HepG2 (cell line): Measurements from ENCODE around the gene PKD1L1. TPM values are rescaled to one million over a fixed set of nuclear protein-coding genes. Genes with fewer than 3 reads are reported as not detected.

Source experiments
- ATAC-seq: fragments of 200-7000 bp; cut with Tn5 transposase; 3 replicates; pipeline ENCODE4 v1.9.1; 2020; ENCODE audit warnings: mild to moderate bottlenecking, moderate library complexity
- BruUV-seq: library from RNA; stranded (reverse); fragments of 400-500 nt; replicated peaks from 2 replicates; lab custom pipeline; 2021; lab: Mats Ljungman, UMichigan
- CTCF ChIA-PET: fragments of 300-600 bp; formaldehyde crosslinking; extraction: SDS; loops from one replicate; lab custom pipeline; 2021; ENCODE audit warnings: low total read pairs, inconsistent platforms, low intra/inter-chr PET ratio; lab: Yijun Ruan, JAX
- POLR2A ChIA-PET: fragments of 350-600 bp; sonication (Branson Sonifier 250); formaldehyde crosslinking; loops from one replicate; lab custom pipeline; 2020; ENCODE audit warnings: antibody characterized with exemption, inconsistent platforms; lab: Yijun Ruan, JAX
- DNase-seq: peaks from one replicate; pipeline ENCODE4 v3.0.0-alpha.2; 2015; ENCODE audit warnings: low spot score
- FAIRE-seq: peaks from 3 replicates; lab custom pipeline; 2011; peaks lifted over from hg19 to GRCh38; lab: Jason Lieb, UNC
- H2AFZ ChIP-seq: one replicate; pipeline ENCODE4 v1.6.1; 2011; ENCODE audit warnings: low read length, inconsistent platforms
- H3K27ac ChIP-seq: fragments of 300-600 bp; 3 replicates; pipeline ENCODE4 v1.8.0; 2011; ENCODE audit warnings: mixed run types, mild to moderate bottlenecking, mixed read lengths, low read length, inconsistent platforms; ENCODE audit not compliant: insufficient read depth; ENCODE audit errors: extremely low read length
- H3K27me3 ChIP-seq, 2 experiments: fragments of 200-600 bp in 1 of 2; 2 replicates in 1 of 2; 3 replicates in 1 of 2; pipeline versions ENCODE4 v1.6.0 to v1.8.0; 2011; ENCODE audit warnings: low read length in 2 of 2, mild to moderate bottlenecking in 2 of 2, moderate library complexity in 2 of 2, inconsistent platforms in 1 of 2; ENCODE audit not compliant: insufficient read depth in 2 of 2, control insufficient read depth in 1 of 2
- H3K36me3 ChIP-seq, 2 experiments: fragments of 200-600 bp in 1 of 2; replicated peaks in 1 of 2; 2 replicates in 1 of 2; 3 replicates in 1 of 2; pipeline versions ENCODE4 v1.5.1 to v1.8.0; 2011; ENCODE audit warnings: low read length in 2 of 2, inconsistent platforms in 1 of 2; ENCODE audit not compliant: insufficient read depth in 2 of 2, control insufficient read depth in 1 of 2
- H3K4me1 ChIP-seq: 2 replicates; pipeline ENCODE4 v1.5.1; 2012; ENCODE audit warnings: low read length, inconsistent platforms; ENCODE audit not compliant: insufficient read depth
- H3K4me2 ChIP-seq: 2 replicates; pipeline ENCODE4 v1.6.0; 2011; ENCODE audit warnings: low read depth, low read length, inconsistent platforms
- H3K4me3 ChIP-seq, 3 experiments: fragments of 200-600 bp in 1 of 3; sonication (generic), shearing (Covaris generic) in 1 of 3; replicated peaks in 1 of 3; 2 replicates each; pipeline ENCODE4 v1.5.1; 2011 to 2016; ENCODE audit warnings: low read length in 3 of 3, inconsistent platforms in 2 of 3, low read depth in 2 of 3, mild to moderate bottlenecking in 2 of 3, control low read depth in 1 of 3, mixed read lengths in 1 of 3; ENCODE audit not compliant: insufficient read depth in 1 of 3
- H3K79me2 ChIP-seq: one replicate; pipeline ENCODE4 v1.6.1; 2011; ENCODE audit warnings: low read length, inconsistent platforms; ENCODE audit not compliant: insufficient read depth
- H3K9ac ChIP-seq: 2 replicates; pipeline ENCODE4 v1.6.0; 2011; ENCODE audit warnings: mild to moderate bottlenecking, low read depth, low read length, inconsistent platforms; ENCODE audit not compliant: insufficient read depth
- H3K9me3 ChIP-seq: 2 replicates; pipeline ENCODE4 v1.5.1; 2012; ENCODE audit warnings: mild to moderate bottlenecking, low read length
- H4K20me1 ChIP-seq: 2 replicates; pipeline ENCODE4 v1.6.0; 2011; ENCODE audit warnings: inconsistent platforms, mild to moderate bottlenecking, low read length, moderate library complexity; ENCODE audit not compliant: insufficient read depth
- NFIC ChIP-seq: IDR thresholded peaks from 2 replicates; pipeline ENCODE4 v1.6.1; 2012; ENCODE audit warnings: mild to moderate bottlenecking, low read length, inconsistent platforms
- NFKBIZ ChIP-seq: IDR thresholded peaks from 2 replicates; pipeline ENCODE4 v1.6.1; 2018; ENCODE audit warnings: missing genetic modification reagents, missing compliant biosample characterization
- PHF20 ChIP-seq: sonication (generic); formaldehyde crosslinking; IDR thresholded peaks from 2 replicates; pipeline ENCODE4 v1.5.0; 2020; ENCODE audit warnings: mild to moderate bottlenecking, missing genetic modification reagents
- POGZ ChIP-seq: sonication (generic); formaldehyde crosslinking; IDR thresholded peaks from 2 replicates; pipeline ENCODE4 v1.4.0; 2020; ENCODE audit warnings: mild to moderate bottlenecking, missing genetic modification reagents
- RXRA ChIP-seq: sonication (generic); formaldehyde crosslinking; IDR thresholded peaks from 2 replicates; pipeline ENCODE4 v1.5.1; 2020; ENCODE audit warnings: missing genetic modification reagents
- SOX5 ChIP-seq: IDR thresholded peaks from 2 replicates; pipeline ENCODE4 v1.6.1; 2016; ENCODE audit warnings: borderline replicate concordance
- SP140L ChIP-seq: sonication (generic); formaldehyde crosslinking; IDR thresholded peaks from 2 replicates; pipeline ENCODE4 v1.4.0; 2020; ENCODE audit warnings: missing genetic modification reagents, borderline replicate concordance
- ZNF160 ChIP-seq: sonication (generic); formaldehyde crosslinking; IDR thresholded peaks from 2 replicates; pipeline ENCODE4 v1.8.0; 2022; ENCODE audit warnings: mild to moderate bottlenecking, inconsistent platforms, missing genetic modification reagents
- ZNF264 ChIP-seq: sonication (generic); formaldehyde crosslinking; IDR thresholded peaks from 2 replicates; pipeline ENCODE4 v1.4.0; 2020; ENCODE audit warnings: missing genetic modification reagents
- ZNF749 ChIP-seq: sonication (generic); formaldehyde crosslinking; IDR thresholded peaks from 2 replicates; pipeline ENCODE4 v1.8.0; 2022; ENCODE audit warnings: mild to moderate bottlenecking, missing genetic modification reagents, moderate library complexity, borderline replicate concordance
- ZSCAN31 ChIP-seq: sonication (generic); formaldehyde crosslinking; IDR thresholded peaks from 2 replicates; pipeline ENCODE4 v1.5.0; 2020; ENCODE audit warnings: low read depth, mild to moderate bottlenecking, missing genetic modification reagents
- WGBS: methylation state at CpG from one replicate; pipeline ENCODE4 v1.1.6; 2017; ENCODE audit warnings: low lambda C conversion rate; 5-methylcytosine and 5-hydroxymethylcytosine counted together
- in situ Hi-C: cut with HindIII; loops from 2 replicates; pipeline ENCODE4 v1.10.0; 2017; ENCODE audit warnings: low pct_unique_long_range_greater_than_20kb; ENCODE audit not compliant: extremely low pct_ligation_motif_present
- intact Hi-C: fragments of 100-400 bp; cut with micrococcal nuclease; formaldehyde crosslinking; loops from one replicate; pipeline ENCODE4 v1.10.0; 2022; ENCODE audit not compliant: unreplicated experiment
- polyA plus RNA-seq, 8 experiments: library from polyadenylated mRNA; depleted of rRNA in 3 of 8; stranded (reverse) in 7 of 8; unstranded in 1 of 8; fragments of >200 nt; fragmentation: Illumina TruSeq in 4 of 8; extraction: Trizol in 4 of 8; gene quantifications; 2 replicates each; pipeline versions ENCODE4 v1.2.1 to v1.2.3, GENCODE V29; 2011 to 2016; ENCODE audit warnings: low read depth in 4 of 8, missing spikeins in 1 of 8, mixed read lengths in 1 of 8; ENCODE audit not compliant: insufficient read depth in 1 of 8
- total RNA-seq, 5 experiments: library from RNA; depleted of rRNA; stranded (reverse); fragments of >200 nt; fragmentation: Illumina TruSeq; extraction: Trizol; gene quantifications; 2 replicates each; pipeline ENCODE4 v1.2.3, GENCODE V29; 2016; ENCODE audit warnings: low read depth in 1 of 5
- TF ChIP-seq, protein P1 (sequence below): sonication (generic); formaldehyde crosslinking; IDR thresholded peaks from 2 replicates; pipeline ENCODE4 v1.4.0; 2020; ENCODE audit warnings: missing genetic modification reagents, borderline replicate concordance
- TF ChIP-seq, protein P2 (sequence below): IDR thresholded peaks from 2 replicates; pipeline ENCODE4 v1.6.1; 2016; ENCODE audit warnings: mild to moderate bottlenecking, missing biosample characterization, missing genetic modification reagents

PKD1L1 gene
- total and polyA plus RNA-seq, 2 of the 13 experiments (the other 11 are each of a cell fraction or from before 2014, with no cell fraction given): 0.01 TPM; not detected in 1

DNA sequence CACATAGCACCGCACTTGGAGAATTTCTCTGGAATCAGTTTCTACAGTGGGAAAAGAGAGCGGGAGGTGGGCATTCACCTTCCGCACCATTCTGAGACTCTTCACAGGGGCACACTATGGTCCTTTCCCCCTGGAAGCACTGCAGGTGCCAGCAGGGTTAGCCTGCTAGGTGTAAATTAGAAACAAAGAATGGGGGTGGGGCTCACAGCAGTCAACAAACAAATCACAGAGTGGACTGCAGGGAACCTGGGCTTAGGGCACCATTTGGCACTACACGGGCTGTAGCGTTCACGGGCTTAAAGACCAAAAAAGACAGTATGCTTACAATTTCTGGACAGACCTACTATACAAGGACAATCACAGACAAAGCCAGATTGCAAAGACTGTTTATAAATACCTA lies 8.0 kb upstream of the PKD1L1 start (continued):
- TF ChIP-seq, protein P1, sequence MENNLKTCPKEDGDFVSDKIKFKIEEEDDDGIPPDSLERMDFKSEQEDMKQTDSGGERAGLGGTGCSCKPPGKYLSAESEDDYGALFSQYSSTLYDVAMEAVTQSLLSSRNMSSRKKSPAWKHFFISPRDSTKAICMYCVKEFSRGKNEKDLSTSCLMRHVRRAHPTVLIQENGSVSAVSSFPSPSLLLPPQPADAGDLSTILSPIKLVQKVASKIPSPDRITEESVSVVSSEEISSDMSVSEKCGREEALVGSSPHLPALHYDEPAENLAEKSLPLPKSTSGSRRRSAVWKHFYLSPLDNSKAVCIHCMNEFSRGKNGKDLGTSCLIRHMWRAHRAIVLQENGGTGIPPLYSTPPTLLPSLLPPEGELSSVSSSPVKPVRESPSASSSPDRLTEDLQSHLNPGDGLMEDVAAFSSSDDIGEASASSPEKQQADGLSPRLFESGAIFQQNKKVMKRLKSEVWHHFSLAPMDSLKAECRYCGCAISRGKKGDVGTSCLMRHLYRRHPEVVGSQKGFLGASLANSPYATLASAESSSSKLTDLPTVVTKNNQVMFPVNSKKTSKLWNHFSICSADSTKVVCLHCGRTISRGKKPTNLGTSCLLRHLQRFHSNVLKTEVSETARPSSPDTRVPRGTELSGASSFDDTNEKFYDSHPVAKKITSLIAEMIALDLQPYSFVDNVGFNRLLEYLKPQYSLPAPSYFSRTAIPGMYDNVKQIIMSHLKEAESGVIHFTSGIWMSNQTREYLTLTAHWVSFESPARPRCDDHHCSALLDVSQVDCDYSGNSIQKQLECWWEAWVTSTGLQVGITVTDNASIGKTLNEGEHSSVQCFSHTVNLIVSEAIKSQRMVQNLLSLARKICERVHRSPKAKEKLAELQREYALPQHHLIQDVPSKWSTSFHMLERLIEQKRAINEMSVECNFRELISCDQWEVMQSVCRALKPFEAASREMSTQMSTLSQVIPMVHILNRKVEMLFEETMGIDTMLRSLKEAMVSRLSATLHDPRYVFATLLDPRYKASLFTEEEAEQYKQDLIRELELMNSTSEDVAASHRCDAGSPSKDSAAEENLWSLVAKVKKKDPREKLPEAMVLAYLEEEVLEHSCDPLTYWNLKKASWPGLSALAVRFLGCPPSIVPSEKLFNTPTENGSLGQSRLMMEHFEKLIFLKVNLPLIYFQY (CRISPR knock-in tag): no peak
- TF ChIP-seq SOX5 (CRISPR knock-in tag) (no peak), PHF20 (CRISPR knock-in tag) (no peak), RXRA (no peak), NFIC (no peak), POGZ (no peak), ZNF749 (no peak), ZNF160 (no peak)
- TF ChIP-seq, all 625 proteins: peak for 0

DNA sequence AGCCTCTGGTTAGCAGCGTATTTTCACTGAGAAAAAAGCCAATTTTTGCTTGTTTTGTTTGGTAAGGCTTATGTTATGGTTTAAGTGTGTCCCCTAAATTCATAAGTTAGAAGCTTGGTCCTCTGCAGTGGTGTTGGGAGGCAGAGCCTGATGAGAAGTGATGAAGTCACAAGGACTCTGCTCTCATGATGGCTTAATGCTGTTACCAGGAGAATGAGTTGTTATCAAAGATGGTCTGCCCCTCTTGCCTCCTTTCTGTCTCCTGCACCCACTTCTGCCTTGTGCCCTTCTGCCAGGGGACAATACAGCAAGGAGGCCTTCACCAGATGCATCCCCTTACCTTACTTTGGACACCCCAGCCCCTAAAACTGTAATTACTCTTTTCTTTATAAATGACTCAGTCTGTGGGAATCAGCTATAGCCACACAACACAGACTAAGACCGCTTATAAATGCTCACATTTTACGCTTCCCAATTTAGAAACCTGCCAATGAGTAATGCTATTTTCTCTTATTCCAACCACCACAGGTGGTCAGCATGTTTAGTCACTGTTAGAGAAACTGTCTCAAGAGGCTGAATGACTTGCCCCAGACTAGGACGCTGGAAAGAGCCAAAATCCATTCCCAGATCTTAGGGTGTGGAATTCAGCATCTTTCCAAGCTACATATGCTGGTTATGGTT lies 6.1 kb upstream of the PKD1L1 start:
- TF ChIP-seq ZNF264 (no peak), NFKBIZ (CRISPR knock-in tag) (no peak), SP140L (CRISPR knock-in tag) (no peak), ZSCAN31 (no peak)
- TF ChIP-seq, protein P2, sequence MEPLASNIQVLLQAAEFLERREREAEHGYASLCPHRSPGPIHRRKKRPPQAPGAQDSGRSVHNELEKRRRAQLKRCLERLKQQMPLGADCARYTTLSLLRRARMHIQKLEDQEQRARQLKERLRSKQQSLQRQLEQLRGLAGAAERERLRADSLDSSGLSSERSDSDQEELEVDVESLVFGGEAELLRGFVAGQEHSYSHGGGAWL: no peak
- H3K9ac ChIP-seq: no peak overlapping the region
- ATAC-seq (no peak), DNase-seq (no peak), FAIRE-seq (no peak)
- H3K4me2 ChIP-seq: no peak overlapping the region
- CTCF ChIA-PET: no interaction called here
- no peak overlapping the region for H2AFZ ChIP-seq
- peaks cover 26% of the 10 kb centered on the region for H3K4me1 ChIP-seq
- no peaks in the 10 kb centered on the region; a peak in 1 of 5 replicates for H3K36me3 ChIP-seq
- POLR2A ChIA-PET: no interaction called here
- H3K27me3 ChIP-seq: no peaks in the 10 kb centered on the region
- in situ Hi-C loops: no loop called here
- H3K79me2 ChIP-seq: no peaks in the 10 kb centered on the region
- H3K4me3 ChIP-seq: no peak overlapping the region
- no TSS peak for BruUV-seq
- WGBS: 97% methylated on average over 4 of the region's 4 CpGs
- intact Hi-C loops: no loop called here
- no peaks in the 10 kb centered on the region for H4K20me1 ChIP-seq
- no peak overlapping the region for H3K27ac ChIP-seq
- H3K9me3 ChIP-seq: no peaks in the 10 kb centered on the region
